HEK293 (cell line): ENCODE data around the gene DENND2A.

Experiments used
- CTCF ChIA-PET: fragments of 350-600 bp; formaldehyde crosslinking; extraction: SDS; loops from one replicate; lab custom pipeline; 2021; ENCODE audit warnings: antibody characterized with exemption; lab: Yijun Ruan, JAX
- POLR2A ChIA-PET: fragments of 300-600 bp; formaldehyde crosslinking; extraction: SDS; loops from one replicate; lab custom pipeline; 2020; ENCODE audit warnings: antibody characterized with exemption, inconsistent platforms; lab: Yijun Ruan, JAX
- H3K27ac ChIP-seq: fragments of 200-500 bp; sonication (Bioruptor generic); 2 replicates; pipeline ENCODE4 v1.5.1; 2014; ENCODE audit warnings: low read depth, low read length, control low read depth, inconsistent platforms; ENCODE audit errors: extremely low read depth
- H3K36me3 ChIP-seq, 2 experiments: fragments of 200-500 bp in 1 of 2; sonication (Bioruptor generic) in 1 of 2; 1 replicate in 1 of 2; 2 replicates in 1 of 2; pipeline ENCODE4 v1.5.1; 2014 to 2017; ENCODE audit warnings: inconsistent platforms in 2 of 2, low read length in 2 of 2; ENCODE audit not compliant: control insufficient read depth in 2 of 2, insufficient read depth in 1 of 2
- H3K4me1 ChIP-seq: fragments of 200-500 bp; sonication (Bioruptor generic); 2 replicates; pipeline ENCODE4 v1.5.1; 2014; ENCODE audit warnings: mild to moderate bottlenecking, low read length, inconsistent platforms; ENCODE audit not compliant: control insufficient read depth, insufficient read depth
- H3K4me3 ChIP-seq: 2 replicates; pipeline ENCODE4 v1.5.1; 2011; ENCODE audit warnings: low read depth, mild to moderate bottlenecking, control low read depth, low read length, moderate library complexity
- H3K9me3 ChIP-seq: fragments of 200-500 bp; sonication (Bioruptor generic); 2 replicates; pipeline ENCODE4 v1.5.1; 2014; ENCODE audit warnings: low read depth, low read length, inconsistent platforms; ENCODE audit not compliant: control insufficient read depth, insufficient read depth
- CTCF ChIP-seq: fragments of 450-650 bp; formaldehyde crosslinking; IDR thresholded peaks from 2 replicates; pipeline ENCODE4 v1.5.1; 2016; ENCODE audit warnings: missing biosample characterization, missing genetic modification characterization
- KLF7 ChIP-seq: fragments of 450-650 bp; formaldehyde crosslinking; IDR thresholded peaks from 2 replicates; pipeline ENCODE4 v1.5.1; 2016; ENCODE audit warnings: missing biosample characterization, missing genetic modification characterization, borderline replicate concordance
- KLF9 ChIP-seq: fragments of 450-650 bp; formaldehyde crosslinking; IDR thresholded peaks from 2 replicates; pipeline ENCODE4 v1.5.1; 2016; ENCODE audit warnings: missing biosample characterization, missing genetic modification characterization, low read depth
- ZBTB1 ChIP-seq: fragments of 450-650 bp; formaldehyde crosslinking; IDR thresholded peaks from 2 replicates; pipeline ENCODE4 v1.5.1; 2016; ENCODE audit warnings: missing biosample characterization, missing genetic modification characterization
- ZBTB17 ChIP-seq: fragments of 450-650 bp; formaldehyde crosslinking; IDR thresholded peaks from 2 replicates; pipeline ENCODE4 v1.5.1; 2016; ENCODE audit warnings: missing biosample characterization, missing genetic modification characterization
- ZNF121 ChIP-seq: fragments of 450-650 bp; formaldehyde crosslinking; IDR thresholded peaks from 2 replicates; pipeline ENCODE4 v1.5.1; 2016; ENCODE audit warnings: missing biosample characterization, missing genetic modification characterization
- ZNF140 ChIP-seq: fragments of 450-650 bp; formaldehyde crosslinking; IDR thresholded peaks from 2 replicates; pipeline ENCODE4 v1.5.1; 2016; ENCODE audit warnings: missing biosample characterization, missing genetic modification characterization
- ZNF366 ChIP-seq: fragments of 450-650 bp; formaldehyde crosslinking; conservative IDR thresholded peaks from 2 replicates; pipeline ENCODE4 v1.5.1; 2016; ENCODE audit warnings: missing biosample characterization, missing genetic modification characterization
- ZNF404 ChIP-seq: fragments of 450-650 bp; formaldehyde crosslinking; IDR thresholded peaks from 2 replicates; pipeline ENCODE4 v1.5.1; 2017; ENCODE audit warnings: missing biosample characterization, missing genetic modification characterization
- ZNF510 ChIP-seq: fragments of 450-650 bp; formaldehyde crosslinking; IDR thresholded peaks from 2 replicates; pipeline ENCODE4 v1.5.1; 2018; ENCODE audit warnings: mild to moderate bottlenecking, missing genetic modification characterization, missing biosample characterization; ENCODE audit not compliant: insufficient replicate concordance
- ZNF518A ChIP-seq: fragments of 450-650 bp; formaldehyde crosslinking; conservative IDR thresholded peaks from 2 replicates; pipeline ENCODE4 v1.5.1; 2016; ENCODE audit warnings: low read depth, missing biosample characterization, missing genetic modification characterization
- ZNF549 ChIP-seq: fragments of 450-650 bp; IDR thresholded peaks from 2 replicates; pipeline ENCODE4 v1.5.1; 2018; ENCODE audit warnings: missing biosample characterization, missing genetic modification characterization, mild to moderate bottlenecking, inconsistent platforms, moderate library complexity
- TF ChIP-seq, protein P1 (sequence below): fragments of 450-650 bp; formaldehyde crosslinking; IDR thresholded peaks from 2 replicates; pipeline ENCODE4 v1.5.1; 2016; ENCODE audit warnings: missing biosample characterization, missing genetic modification characterization
- TF ChIP-seq, protein P2 (sequence below): IDR thresholded peaks from 2 replicates; pipeline ENCODE4 v1.6.1; 2011; ENCODE audit warnings: mild to moderate bottlenecking, low read depth, low read length, borderline replicate concordance

Gene DENND2A

DNA sequence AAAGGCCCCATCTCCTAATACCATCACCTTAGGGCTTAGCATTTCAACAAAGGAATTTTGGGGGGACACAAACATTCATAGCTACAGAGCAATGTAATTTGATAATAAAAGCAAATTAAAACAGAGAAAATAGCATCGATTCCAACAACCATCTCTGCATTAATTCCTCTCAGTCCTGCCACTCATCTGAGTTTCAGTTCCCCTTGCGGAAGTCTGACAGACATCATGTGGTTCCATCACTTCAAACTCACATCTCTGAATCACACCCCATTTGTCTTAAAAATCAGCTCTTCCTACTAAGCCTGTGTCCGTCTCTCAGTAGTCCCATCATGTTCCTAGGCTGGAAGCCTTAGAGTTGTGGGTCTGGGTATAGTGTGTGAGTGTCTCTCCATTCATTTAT lies 35.7 kb upstream of the DENND2A start:
- H3K9me3 ChIP-seq, result no peaks in the 10 kb centered on the region
- no peak overlapping the region for H3K4me3 ChIP-seq
- ChIA-PET POLR2A (no interaction called here), CTCF (interaction anchor here (1.0 to 1.7 kb wide), 4 partner anchors 16 to 338 kb away, joined by 3 to 6 read pairs (median 5); partner anchors contain the start of gene MRPS33)
- peaks cover 0 to 60% of the 10 kb centered on the region in 2 experiments; a peak in 2 of 3 replicates for H3K36me3 ChIP-seq
- TF ChIP-seq ZNF121 (tag by site-specific recombination), result no peak
- TF ChIP-seq ZBTB17 (tag by site-specific recombination), result no peak
- TF ChIP-seq, protein P1, sequence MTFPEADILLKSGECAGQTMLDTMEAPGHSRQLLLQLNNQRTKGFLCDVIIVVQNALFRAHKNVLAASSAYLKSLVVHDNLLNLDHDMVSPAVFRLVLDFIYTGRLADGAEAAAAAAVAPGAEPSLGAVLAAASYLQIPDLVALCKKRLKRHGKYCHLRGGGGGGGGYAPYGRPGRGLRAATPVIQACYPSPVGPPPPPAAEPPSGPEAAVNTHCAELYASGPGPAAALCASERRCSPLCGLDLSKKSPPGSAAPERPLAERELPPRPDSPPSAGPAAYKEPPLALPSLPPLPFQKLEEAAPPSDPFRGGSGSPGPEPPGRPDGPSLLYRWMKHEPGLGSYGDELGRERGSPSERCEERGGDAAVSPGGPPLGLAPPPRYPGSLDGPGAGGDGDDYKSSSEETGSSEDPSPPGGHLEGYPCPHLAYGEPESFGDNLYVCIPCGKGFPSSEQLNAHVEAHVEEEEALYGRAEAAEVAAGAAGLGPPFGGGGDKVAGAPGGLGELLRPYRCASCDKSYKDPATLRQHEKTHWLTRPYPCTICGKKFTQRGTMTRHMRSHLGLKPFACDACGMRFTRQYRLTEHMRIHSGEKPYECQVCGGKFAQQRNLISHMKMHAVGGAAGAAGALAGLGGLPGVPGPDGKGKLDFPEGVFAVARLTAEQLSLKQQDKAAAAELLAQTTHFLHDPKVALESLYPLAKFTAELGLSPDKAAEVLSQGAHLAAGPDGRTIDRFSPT (tag by site-specific recombination), result no peak
- no peak for TF ChIP-seq KLF7 (tag by site-specific recombination)
- TF ChIP-seq ZNF549 (tag by site-specific recombination), result no peak
- no peak overlapping the region for H3K27ac ChIP-seq
- no peaks in the 10 kb centered on the region for H3K4me1 ChIP-seq

- Histone ChIP-seq H3K4me3 (no peak overlapping the region), H3K4me1 (no peaks in the 10 kb centered on the region), H3K36me3 (peaks cover 0 to 54% of the 10 kb centered on the region in 2 experiments; a peak in 2 of 3 replicates), H3K27ac (no peak overlapping the region), H3K9me3 (no peaks in the 10 kb centered on the region)
- ChIA-PET POLR2A (interaction anchor here (0.6 to 2.1 kb wide), 4 partner anchors 10 to 35 kb away, joined by 3 to 6 read pairs (median 4); partner anchors contain the start of genes DENND2A and NDUFB2), CTCF (interaction anchor here (1.0 to 1.7 kb wide), 11 partner anchors 9 to 976 kb away, joined by 3 to 6 read pairs (median 5); partner anchors contain the start of gene MRPS33)
- no peak for TF ChIP-seq ZNF366 (tag by site-specific recombination)
- no peak for TF ChIP-seq ZBTB1 (tag by site-specific recombination)
- no peak for TF ChIP-seq ZNF404 (tag by site-specific recombination)
- TF ChIP-seq ZNF140 (tag by site-specific recombination), result no peak
- no peak for TF ChIP-seq CTCF (tag by site-specific recombination)
- TF ChIP-seq ZNF518A (tag by site-specific recombination), result no peak
- TF ChIP-seq, protein P2, sequence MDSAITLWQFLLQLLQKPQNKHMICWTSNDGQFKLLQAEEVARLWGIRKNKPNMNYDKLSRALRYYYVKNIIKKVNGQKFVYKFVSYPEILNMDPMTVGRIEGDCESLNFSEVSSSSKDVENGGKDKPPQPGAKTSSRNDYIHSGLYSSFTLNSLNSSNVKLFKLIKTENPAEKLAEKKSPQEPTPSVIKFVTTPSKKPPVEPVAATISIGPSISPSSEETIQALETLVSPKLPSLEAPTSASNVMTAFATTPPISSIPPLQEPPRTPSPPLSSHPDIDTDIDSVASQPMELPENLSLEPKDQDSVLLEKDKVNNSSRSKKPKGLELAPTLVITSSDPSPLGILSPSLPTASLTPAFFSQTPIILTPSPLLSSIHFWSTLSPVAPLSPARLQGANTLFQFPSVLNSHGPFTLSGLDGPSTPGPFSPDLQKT, result no peak
- TF ChIP-seq ZNF510, result no peak
- no peak for TF ChIP-seq KLF9 (tag by site-specific recombination)
These were observed 35.1 kb upstream of the DENND2A start for GRCh38 chr7:140675726-140676125.
